WTC11 (cell line): Measurements from ENCODE around the gene C1orf167.

Experiments used
- CTCF ChIP-seq: fragments of 200-600 bp; IDR thresholded peaks from 2 replicates; pipeline ENCODE4 v1.8.0; 2022; ENCODE audit warnings: antibody characterized with exemption
- E2F1 ChIP-seq: sonication (generic); formaldehyde crosslinking; IDR thresholded peaks from 2 replicates; pipeline ENCODE4 v1.8.0; 2022; ENCODE audit warnings: mild to moderate bottlenecking, missing genetic modification reagents
- FOXP1 ChIP-seq: sonication (generic); formaldehyde crosslinking; IDR thresholded peaks from 2 replicates; pipeline ENCODE4 v1.8.0; 2022; ENCODE audit warnings: missing genetic modification reagents, mild to moderate bottlenecking, moderate library complexity, borderline replicate concordance
- MAX ChIP-seq: sonication (generic); formaldehyde crosslinking; IDR thresholded peaks from 2 replicates; pipeline ENCODE4 v1.8.0; 2022; ENCODE audit warnings: mild to moderate bottlenecking, missing genetic modification reagents
- MXD4 ChIP-seq: fragments of 250-450 bp; sonication (Bioruptor Pico); IDR thresholded peaks from 2 replicates; pipeline ENCODE4 v1.8.0; 2021; ENCODE audit warnings: mild to moderate bottlenecking, moderate library complexity, borderline replicate concordance
- NR2C2 ChIP-seq: sonication (generic); formaldehyde crosslinking; IDR thresholded peaks from 2 replicates; pipeline ENCODE4 v1.8.0; 2022; ENCODE audit warnings: mild to moderate bottlenecking, missing genetic modification reagents
- NR3C1 ChIP-seq: sonication (generic); formaldehyde crosslinking; conservative IDR thresholded peaks from 2 replicates; pipeline ENCODE4 v1.8.1; 2023; ENCODE audit warnings: low read depth, mild to moderate bottlenecking, missing genetic modification reagents
- ZNF232 ChIP-seq: sonication (generic); formaldehyde crosslinking; IDR thresholded peaks from 2 replicates; pipeline ENCODE4 v1.8.0; 2022; ENCODE audit warnings: mild to moderate bottlenecking, missing genetic modification reagents
- ZNF532 ChIP-seq: fragments of 250-450 bp; sonication (Bioruptor Pico); IDR thresholded peaks from 2 replicates; pipeline ENCODE4 v1.9.0; 2021; ENCODE audit warnings: mild to moderate bottlenecking, borderline replicate concordance

- TF ChIP-seq CTCF (no peak), E2F1 (no peak), FOXP1 (CRISPR knock-in tag) (no peak), MAX (CRISPR knock-in tag) (no peak), NR2C2 (CRISPR knock-in tag) (no peak), MXD4 (CRISPR knock-in tag) (no peak), NR3C1 (CRISPR knock-in tag) (no peak), ZNF532 (CRISPR knock-in tag) (no peak), ZNF232 (CRISPR knock-in tag) (no peak)
Measured at GRCh38 chr1:11800391-11800755, 38.4 kb downstream of the C1orf167 start.
